ENCODE results near the gene OR10H5. TPM values are rescaled to one million over a fixed set of nuclear protein-coding genes. Genes with fewer than 3 reads are reported as not detected.
"Not testable (repeated sequence)": the region's sequence is repeated elsewhere in the genome, so short reads cannot be mapped to it uniquely, and the experiment has no call there.

The OR10H5 gene
- total RNA-seq, 4 donors from 2014 or later = not detected

DNA sequence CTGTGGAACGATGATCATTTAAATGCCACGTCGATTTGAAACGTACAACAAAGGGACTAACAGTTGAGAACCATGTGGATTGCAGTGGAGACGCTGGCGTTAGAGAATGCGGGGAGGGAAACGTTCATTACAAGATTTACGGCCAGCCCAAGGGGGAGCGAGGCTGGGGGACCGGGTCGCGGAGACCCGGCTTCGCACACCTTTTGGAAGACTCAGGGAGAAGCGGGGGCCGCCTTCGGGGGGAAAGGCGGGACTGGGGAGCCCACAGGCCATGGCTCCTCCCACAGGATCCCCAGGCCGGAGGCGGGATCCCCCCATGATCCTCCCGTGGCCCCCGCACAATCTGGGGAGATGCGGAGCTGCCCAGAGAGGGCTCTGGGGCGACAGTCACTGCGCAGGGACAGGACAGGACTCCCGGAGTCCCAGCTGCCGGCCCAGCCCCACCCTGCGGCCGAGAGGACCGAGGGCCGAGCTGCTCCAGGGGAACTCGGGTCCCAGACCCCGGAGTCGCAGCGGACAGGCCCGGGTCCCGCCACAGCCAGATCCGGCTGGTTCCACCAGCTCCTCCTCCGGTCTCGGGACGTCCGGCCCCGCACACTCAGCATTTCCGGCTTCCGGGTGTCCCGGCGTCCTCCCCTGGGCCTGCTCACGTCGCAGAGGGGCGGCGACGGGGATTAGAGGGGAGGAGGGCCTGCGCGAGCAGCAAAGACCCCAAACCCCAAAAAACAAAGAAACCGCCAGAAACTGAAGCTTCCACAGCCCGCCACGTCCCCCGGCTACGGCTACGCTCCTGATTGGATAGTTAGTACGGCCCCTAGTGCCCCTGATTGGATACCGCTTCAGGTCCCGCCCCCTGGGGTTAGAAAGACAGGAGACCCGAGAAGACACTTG, 49.1 kb downstream of the OR10H5 start:
- H3K27me3 ChIP-seq = no peaks in the 10 kb centered on the region
- H3K4me3 ChIP-seq = peak overlapping the region; percentile 80 to 91
- H3K9me3 ChIP-seq = no peaks in the 10 kb centered on the region
- intact Hi-C loops (cut with DNase I; ENCODE audit: low total_unique reads) = no loop called here
- peak; percentile 98 for DNase-seq
- TF ChIP-seq, protein P1, sequence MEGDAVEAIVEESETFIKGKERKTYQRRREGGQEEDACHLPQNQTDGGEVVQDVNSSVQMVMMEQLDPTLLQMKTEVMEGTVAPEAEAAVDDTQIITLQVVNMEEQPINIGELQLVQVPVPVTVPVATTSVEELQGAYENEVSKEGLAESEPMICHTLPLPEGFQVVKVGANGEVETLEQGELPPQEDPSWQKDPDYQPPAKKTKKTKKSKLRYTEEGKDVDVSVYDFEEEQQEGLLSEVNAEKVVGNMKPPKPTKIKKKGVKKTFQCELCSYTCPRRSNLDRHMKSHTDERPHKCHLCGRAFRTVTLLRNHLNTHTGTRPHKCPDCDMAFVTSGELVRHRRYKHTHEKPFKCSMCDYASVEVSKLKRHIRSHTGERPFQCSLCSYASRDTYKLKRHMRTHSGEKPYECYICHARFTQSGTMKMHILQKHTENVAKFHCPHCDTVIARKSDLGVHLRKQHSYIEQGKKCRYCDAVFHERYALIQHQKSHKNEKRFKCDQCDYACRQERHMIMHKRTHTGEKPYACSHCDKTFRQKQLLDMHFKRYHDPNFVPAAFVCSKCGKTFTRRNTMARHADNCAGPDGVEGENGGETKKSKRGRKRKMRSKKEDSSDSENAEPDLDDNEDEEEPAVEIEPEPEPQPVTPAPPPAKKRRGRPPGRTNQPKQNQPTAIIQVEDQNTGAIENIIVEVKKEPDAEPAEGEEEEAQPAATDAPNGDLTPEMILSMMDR (IDR thresholded peaks at IDR 0.05) = no peak
- TF ChIP-seq POLR2A (IDR thresholded peaks at IDR 0.05) = peak; percentile 72 to 86
- H3K36me3 ChIP-seq = no peaks in the 10 kb centered on the region
- no peaks in the 10 kb centered on the region for H3K4me1 ChIP-seq
- H3K27ac ChIP-seq = peak overlapping the region; percentile 96 to 99

- TF ChIP-seq POLR2A (IDR thresholded peaks at IDR 0.05) = no peak
- TF ChIP-seq, protein P1 (IDR thresholded peaks at IDR 0.05) = no peak
- Histone ChIP-seq H3K27ac (peak overlapping the region; percentile 96 to 99), H3K36me3 (no peaks in the 10 kb centered on the region), H3K4me3 (peak overlapping the region; percentile 80 to 91), H3K9me3 (no peaks in the 10 kb centered on the region), H3K27me3 (no peaks in the 10 kb centered on the region), H3K4me1 (no peaks in the 10 kb centered on the region)
- DNase-seq = no peak
- intact Hi-C loops (cut with DNase I; ENCODE audit: low total_unique reads) = no loop called here
Measured at GRCh38 chr19:15837221-15837731, 49.8 kb downstream of the OR10H5 start.

- Histone ChIP-seq H3K4me1 (no peaks in the 10 kb centered on the region), H3K27me3 (no peaks in the 10 kb centered on the region), H3K9me3 (no peaks in the 10 kb centered on the region), H3K27ac (no peak overlapping the region), H3K4me3 (no peak overlapping the region), H3K36me3 (no peaks in the 10 kb centered on the region)
- intact Hi-C loops (cut with DNase I; ENCODE audit: low total_unique reads) = no loop called here
- no peak for DNase-seq
- TF ChIP-seq POLR2A (IDR thresholded peaks at IDR 0.05) = no peak
- TF ChIP-seq, protein P1 (IDR thresholded peaks at IDR 0.05) = no peak
Measured at GRCh38 chr19:15838351-15838750, 50.9 kb downstream of the OR10H5 start.

DNA sequence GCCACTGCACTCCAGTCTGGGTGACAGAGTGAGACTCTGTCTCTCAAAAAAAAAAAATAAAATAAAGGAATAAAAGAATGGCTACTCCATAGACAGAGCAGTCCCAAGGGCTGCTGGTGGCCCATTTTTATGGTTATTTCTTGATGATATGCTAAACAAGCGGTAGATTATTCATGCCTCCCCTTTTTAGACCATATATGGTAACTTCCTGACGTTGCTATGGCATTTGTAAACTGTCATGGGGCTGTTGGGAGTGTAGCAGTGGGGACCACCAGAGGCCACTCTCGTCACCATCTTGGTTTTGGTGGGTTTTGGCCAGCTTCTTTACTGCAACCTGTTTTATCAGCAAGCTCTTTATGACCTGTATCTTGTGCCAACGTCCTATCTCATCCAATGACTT, 52.4 kb downstream of the OR10H5 start:
- H3K4me1 ChIP-seq; intact Hi-C loops (cut with DNase I; ENCODE audit: low total_unique reads); H3K36me3 ChIP-seq; H3K4me3 ChIP-seq; DNase-seq; H3K27ac ChIP-seq; H3K27me3 ChIP-seq; H3K9me3 ChIP-seq: not testable (repeated sequence)

DNA sequence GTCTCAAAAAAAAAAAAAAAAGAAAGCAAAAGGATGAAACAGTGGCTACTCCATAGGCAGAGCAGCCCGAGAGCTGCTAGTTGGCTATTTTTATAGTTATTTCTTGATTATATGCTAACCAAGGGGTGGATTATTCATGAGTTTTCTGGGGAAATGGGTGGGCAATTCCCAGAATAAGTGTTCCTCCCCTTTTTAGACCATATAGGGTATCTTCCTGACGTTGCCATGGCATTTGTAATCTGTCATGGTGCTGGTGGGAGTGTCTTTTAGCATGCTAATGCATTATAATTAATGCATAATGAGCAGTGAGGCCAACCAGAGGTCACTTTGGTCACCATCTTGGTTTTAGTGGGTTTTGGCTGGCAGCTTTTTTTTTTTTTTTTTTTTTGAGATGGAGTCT, 53.4 kb downstream of the OR10H5 start:
- no peaks in the 10 kb centered on the region for H3K9me3 ChIP-seq
- TF ChIP-seq, protein P1 (IDR thresholded peaks at IDR 0.05) = no peak
- no peak for TF ChIP-seq POLR2A (IDR thresholded peaks at IDR 0.05)
- no peak for DNase-seq
- no peaks in the 10 kb centered on the region for H3K36me3 ChIP-seq
- H3K4me3 ChIP-seq = no peak overlapping the region
- no peak overlapping the region for H3K27ac ChIP-seq
- H3K4me1 ChIP-seq = no peaks in the 10 kb centered on the region
- intact Hi-C loops (cut with DNase I; ENCODE audit: low total_unique reads) = no loop called here
- H3K27me3 ChIP-seq = no peaks in the 10 kb centered on the region

Measured in uterus (tissue), 4 donors.